HG03097 (cell line): ENCODE measurements around the gene PP2D1.
"Not testable (repeated sequence)": the region's sequence is repeated elsewhere in the genome, so short reads cannot be mapped to it uniquely, and the experiment has no call there.

Experiments
- ATAC-seq: cut with Tn5 transposase; IDR thresholded peaks from one replicate; pipeline ENCODE4 v1.9.1; 2021; ENCODE audit not compliant: unreplicated experiment, low FRiP score

The PP2D1 gene

GRCh38 chr3:19972054-19972453, 40.0 kb downstream of the PP2D1 start:
- no peak for ATAC-seq

GRCh38 chr3:19970327-19970726, 41.7 kb downstream of the PP2D1 start:
- no peak for ATAC-seq

GRCh38 chr3:19967812-19968211, 44.3 kb downstream of the PP2D1 start:
- ATAC-seq: no peak

- ATAC-seq: no peak
These were observed 44.9 kb downstream of the PP2D1 start for GRCh38 chr3:19967208-19967607.

- no peak for ATAC-seq
These were observed 50.1 kb downstream of the PP2D1 start for GRCh38 chr3:19961960-19962359.

- no peak for ATAC-seq
These were observed 51.4 kb downstream of the PP2D1 start for GRCh38 chr3:19960696-19961095.

- ATAC-seq: no peak
These were observed 52.6 kb downstream of the PP2D1 start for GRCh38 chr3:19959505-19959904.

- ATAC-seq: not testable (repeated sequence)
These were observed 54.7 kb downstream of the PP2D1 start for GRCh38 chr3:19957354-19957753.

GRCh38 chr3:19954676-19955075, 57.4 kb downstream of the PP2D1 start:
- no peak for ATAC-seq

- ATAC-seq: no peak
These were observed 61.7 kb downstream of the PP2D1 start for GRCh38 chr3:19950316-19950715.

GRCh38 chr3:19948226-19948591, 63.9 kb downstream of the PP2D1 start:
- ATAC-seq: no peak

- peak; percentile 19 for ATAC-seq
These were observed 64.4 kb downstream of the PP2D1 start for GRCh38 chr3:19947549-19948225.

GRCh38 chr3:19946832-19947548, 65.1 kb downstream of the PP2D1 start, which contains the start of gene RAB5A:
TSS of gene RAB5A (plus strand) at chr3:19947097. CDS start at chr3:19950899, 3,802 bp downstream.
- ATAC-seq: peak; percentile 97

- ATAC-seq: no peak
These were observed 65.9 kb downstream of the PP2D1 start for GRCh38 chr3:19945969-19946831.

GRCh38 chr3:19945534-19945933, 66.5 kb downstream of the PP2D1 start:
- no peak for ATAC-seq

- ATAC-seq: no peak
These were observed 71.4 kb downstream of the PP2D1 start for GRCh38 chr3:19940643-19941042.

- ATAC-seq: no peak
These were observed 73.8 kb downstream of the PP2D1 start for GRCh38 chr3:19938295-19938627.

- ATAC-seq: no peak
These were observed 74.4 kb downstream of the PP2D1 start for GRCh38 chr3:19937459-19938294.
